HG03159 (cell line): ENCODE measurements around the gene KCNG2.

Experiments
- ATAC-seq: cut with Tn5 transposase; IDR thresholded peaks from one replicate; pipeline ENCODE4 v1.9.1; 2021; ENCODE audit warnings: mild to moderate bottlenecking, moderate library complexity; ENCODE audit not compliant: unreplicated experiment

Gene KCNG2

GRCh38 chr18:79784071-79784913 is 13.4 kb upstream of the KCNG2 start:
- no peak for ATAC-seq

- ATAC-seq, result no peak
Observed at GRCh38 chr18:79784965-79785770, 12.6 kb upstream of the KCNG2 start.

GRCh38 chr18:79785831-79786230 is 11.9 kb upstream of the KCNG2 start:
- ATAC-seq, result no peak

- no peak for ATAC-seq
Observed at GRCh38 chr18:79786304-79786703, 11.4 kb upstream of the KCNG2 start.

- no peak for ATAC-seq
Observed at GRCh38 chr18:79786786-79787526, 10.8 kb upstream of the KCNG2 start.

- ATAC-seq, result no peak
Observed at GRCh38 chr18:79787527-79787864, 10.2 kb upstream of the KCNG2 start.

GRCh38 chr18:79787865-79788733 is 9.6 kb upstream of the KCNG2 start:
- no peak for ATAC-seq

- no peak for ATAC-seq
Observed at GRCh38 chr18:79788734-79789085, 9.0 kb upstream of the KCNG2 start.

GRCh38 chr18:79789091-79789891 is 8.4 kb upstream of the KCNG2 start:
- ATAC-seq, result no peak

GRCh38 chr18:79789901-79790890 is 7.5 kb upstream of the KCNG2 start:
- no peak for ATAC-seq

- no peak for ATAC-seq
Observed at GRCh38 chr18:79790996-79791972, 6.5 kb upstream of the KCNG2 start.

- no peak for ATAC-seq
Observed at GRCh38 chr18:79792096-79792987, 5.4 kb upstream of the KCNG2 start.

GRCh38 chr18:79792988-79793355 is 4.8 kb upstream of the KCNG2 start:
- peak; percentile 61 for ATAC-seq

- no peak for ATAC-seq
Observed at GRCh38 chr18:79794846-79795245, 2.9 kb upstream of the KCNG2 start.

- no peak for ATAC-seq
Observed at GRCh38 chr18:79795446-79795845, 2.3 kb upstream of the KCNG2 start.

GRCh38 chr18:79796016-79796415 is 1.7 kb upstream of the KCNG2 start:
- ATAC-seq, result no peak
